KMS-11 (cell line): Measurements from ENCODE around the gene MTMR11.

Source experiments
- H2AFZ ChIP-seq: fragments of 200-600 bp; sonication (generic); 2 replicates; pipeline ENCODE4 v1.6.1; 2016; ENCODE audit warnings: antibody characterized with exemption, mixed run types, low read depth
- H3K27ac ChIP-seq: fragments of 200-600 bp; sonication (generic); 2 replicates; pipeline ENCODE4 v1.6.1; 2016; ENCODE audit warnings: mild to moderate bottlenecking, mixed run types
- H3K27me3 ChIP-seq: fragments of 200-600 bp; sonication (generic); 2 replicates; pipeline ENCODE4 v1.6.1; 2017; ENCODE audit warnings: mild to moderate bottlenecking, low read depth, mixed run types, moderate library complexity; ENCODE audit not compliant: insufficient read depth
- H3K36me3 ChIP-seq: fragments of 200-600 bp; sonication (generic); 2 replicates; pipeline ENCODE4 v1.6.1; 2017; ENCODE audit warnings: mild to moderate bottlenecking, mixed run types; ENCODE audit not compliant: insufficient read depth
- H3K4me1 ChIP-seq: fragments of 200-600 bp; sonication (generic); 2 replicates; pipeline ENCODE4 v1.6.1; 2016; ENCODE audit warnings: mild to moderate bottlenecking, low read depth, mixed run types; ENCODE audit not compliant: poor library complexity, severe bottlenecking
- H3K4me2 ChIP-seq: fragments of 200-600 bp; sonication (generic); 2 replicates; pipeline ENCODE4 v1.7.0; 2016; ENCODE audit warnings: mild to moderate bottlenecking, mixed run types
- H3K4me3 ChIP-seq: fragments of 200-600 bp; sonication (generic); IDR thresholded peaks from 2 replicates; pipeline ENCODE4 v1.6.1; 2017; ENCODE audit warnings: low read depth, low read length, mixed read lengths; ENCODE audit not compliant: insufficient read depth
- H3K79me2 ChIP-seq: fragments of 200-600 bp; sonication (generic); 2 replicates; pipeline ENCODE4 v1.6.1; 2016; ENCODE audit warnings: low read depth, mixed run types; ENCODE audit not compliant: insufficient read depth
- H3K9ac ChIP-seq: fragments of 200-600 bp; sonication (generic); 2 replicates; pipeline ENCODE4 v1.6.1; 2016; ENCODE audit warnings: mild to moderate bottlenecking, mixed run types
- H4K20me1 ChIP-seq: fragments of 200-600 bp; sonication (generic); 2 replicates; pipeline ENCODE4 v1.6.1; 2016; ENCODE audit warnings: mild to moderate bottlenecking, mixed run types; ENCODE audit not compliant: insufficient read depth
- TF ChIP-seq, protein P1 (sequence below): fragments of 200-600 bp; sonication (generic); conservative IDR thresholded peaks from 2 replicates; pipeline ENCODE4 v1.6.1; 2017; ENCODE audit warnings: low read depth, mild to moderate bottlenecking, antibody characterized with exemption, low read length, moderate library complexity, mixed read lengths

MTMR11 gene

DNA sequence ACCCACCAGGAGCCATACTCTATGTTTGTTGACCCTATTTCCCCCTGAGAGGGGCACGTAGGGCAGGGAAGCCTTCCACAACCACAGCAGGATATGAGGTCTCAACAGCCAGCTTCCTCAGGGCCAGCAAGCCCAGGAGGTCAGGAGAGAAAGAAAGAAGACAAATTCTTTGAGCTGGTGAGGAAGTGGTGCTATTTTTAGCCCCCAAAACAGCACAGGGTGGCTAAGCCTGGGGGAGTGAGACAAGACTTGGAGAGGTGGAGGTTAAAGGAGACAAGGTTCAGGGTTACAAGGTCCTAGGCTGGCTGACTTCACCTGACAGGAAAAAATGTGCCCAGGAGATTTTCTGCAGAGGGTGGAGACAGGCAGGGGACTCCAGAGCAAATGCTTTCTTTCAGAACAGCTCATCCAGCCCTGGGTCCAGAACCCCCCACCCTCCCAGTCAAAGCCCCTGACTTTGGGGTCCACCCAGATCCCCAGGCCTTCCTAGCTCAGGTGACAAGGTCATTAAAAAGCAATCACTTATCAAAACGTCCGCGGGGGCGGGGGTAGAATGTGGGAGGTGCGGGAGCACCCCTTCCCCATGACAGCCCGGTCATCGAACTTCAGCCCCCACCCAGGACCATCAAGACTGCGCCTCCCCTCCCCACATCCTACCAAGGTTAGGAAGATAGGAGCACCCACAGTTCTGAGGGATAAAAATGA is 20.3 kb downstream of the MTMR11 start:
- no peaks in the 10 kb centered on the region for H4K20me1 ChIP-seq
- H3K27me3 ChIP-seq, result no peaks in the 10 kb centered on the region; the same call in 1 of the 2 replicates
- H3K27ac ChIP-seq, result no peak overlapping the region
- no peak overlapping the region for H3K4me3 ChIP-seq
- no peaks in the 10 kb centered on the region for H3K36me3 ChIP-seq
- H2AFZ ChIP-seq, result no peak overlapping the region
- no peaks in the 10 kb centered on the region for H3K79me2 ChIP-seq
- no peak overlapping the region for H3K9ac ChIP-seq
- no peak overlapping the region for H3K4me2 ChIP-seq
- H3K4me1 ChIP-seq, result peaks cover 5% of the 10 kb centered on the region
- TF ChIP-seq, protein P1, sequence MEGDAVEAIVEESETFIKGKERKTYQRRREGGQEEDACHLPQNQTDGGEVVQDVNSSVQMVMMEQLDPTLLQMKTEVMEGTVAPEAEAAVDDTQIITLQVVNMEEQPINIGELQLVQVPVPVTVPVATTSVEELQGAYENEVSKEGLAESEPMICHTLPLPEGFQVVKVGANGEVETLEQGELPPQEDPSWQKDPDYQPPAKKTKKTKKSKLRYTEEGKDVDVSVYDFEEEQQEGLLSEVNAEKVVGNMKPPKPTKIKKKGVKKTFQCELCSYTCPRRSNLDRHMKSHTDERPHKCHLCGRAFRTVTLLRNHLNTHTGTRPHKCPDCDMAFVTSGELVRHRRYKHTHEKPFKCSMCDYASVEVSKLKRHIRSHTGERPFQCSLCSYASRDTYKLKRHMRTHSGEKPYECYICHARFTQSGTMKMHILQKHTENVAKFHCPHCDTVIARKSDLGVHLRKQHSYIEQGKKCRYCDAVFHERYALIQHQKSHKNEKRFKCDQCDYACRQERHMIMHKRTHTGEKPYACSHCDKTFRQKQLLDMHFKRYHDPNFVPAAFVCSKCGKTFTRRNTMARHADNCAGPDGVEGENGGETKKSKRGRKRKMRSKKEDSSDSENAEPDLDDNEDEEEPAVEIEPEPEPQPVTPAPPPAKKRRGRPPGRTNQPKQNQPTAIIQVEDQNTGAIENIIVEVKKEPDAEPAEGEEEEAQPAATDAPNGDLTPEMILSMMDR, result no peak

DNA sequence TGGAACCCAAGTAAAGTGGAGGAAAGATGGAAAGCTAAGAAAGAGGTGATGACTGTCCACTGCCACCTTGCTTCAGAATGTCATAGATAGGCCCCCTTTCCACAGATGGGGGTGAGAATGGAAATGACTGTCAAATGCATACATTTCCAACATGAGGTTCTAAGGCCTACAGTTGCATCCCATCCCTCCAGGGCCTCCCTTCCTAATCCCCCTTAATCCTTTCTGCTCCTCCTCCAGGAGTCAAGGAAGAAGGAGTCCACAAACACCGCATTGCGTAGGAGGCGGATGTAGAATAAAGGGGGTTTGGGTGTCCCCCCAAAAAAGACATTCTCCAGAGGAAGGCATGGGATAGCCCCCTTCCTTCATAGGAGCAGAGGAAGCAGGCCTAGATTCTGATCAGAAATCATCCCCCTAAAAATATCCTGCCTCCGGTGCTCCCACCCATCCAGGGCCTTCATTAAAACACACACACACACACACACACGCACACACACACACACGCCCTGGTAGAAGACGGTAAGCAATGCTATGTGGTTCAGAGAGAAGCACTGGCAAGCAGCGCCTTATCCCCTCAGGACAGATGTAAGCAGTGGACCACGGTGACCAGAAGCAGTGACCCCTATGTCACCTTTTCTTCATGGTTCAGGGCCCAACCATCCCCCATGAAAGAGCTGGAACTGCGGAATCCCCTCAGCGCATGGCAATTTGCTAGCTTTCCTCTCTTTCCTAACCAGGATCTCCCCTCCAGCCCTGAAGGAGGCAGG is 21.1 kb downstream of the MTMR11 start:
- peaks cover 5% of the 10 kb centered on the region for H3K4me1 ChIP-seq
- TF ChIP-seq, protein P1, result no peak
- H3K9ac ChIP-seq, result no peak overlapping the region
- no peak overlapping the region for H2AFZ ChIP-seq
- no peak overlapping the region for H3K27ac ChIP-seq
- no peak overlapping the region for H3K4me2 ChIP-seq
- H3K36me3 ChIP-seq, result no peaks in the 10 kb centered on the region
- H4K20me1 ChIP-seq, result no peaks in the 10 kb centered on the region
- H3K79me2 ChIP-seq, result no peaks in the 10 kb centered on the region
- no peak overlapping the region for H3K4me3 ChIP-seq
- no peaks in the 10 kb centered on the region; the same call in 1 of the 2 replicates for H3K27me3 ChIP-seq

DNA sequence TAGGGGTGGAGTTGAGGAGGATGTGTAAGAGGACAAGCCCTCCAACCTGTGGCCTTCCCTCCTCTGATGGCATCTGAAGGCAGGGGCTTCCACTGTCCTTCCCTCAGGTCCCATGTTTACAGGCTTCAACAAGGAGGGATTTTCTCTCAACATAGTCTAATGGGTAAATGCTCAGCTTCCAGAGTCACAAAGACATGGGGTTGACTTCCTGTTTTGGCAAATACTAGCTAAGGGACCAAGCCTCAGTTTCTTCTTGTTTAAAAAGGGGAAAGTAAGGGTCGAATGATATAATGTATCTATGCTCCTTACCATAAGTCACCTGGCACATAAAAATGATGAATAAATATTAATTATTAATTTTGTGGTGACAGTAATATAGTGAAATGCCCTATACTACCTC is 22.1 kb downstream of the MTMR11 start:
- Histone ChIP-seq H3K27me3 (no peaks in the 10 kb centered on the region; the same call in 1 of the 2 replicates), H3K36me3 (no peaks in the 10 kb centered on the region), H3K4me1 (peaks cover 5% of the 10 kb centered on the region), H3K4me3 (no peak overlapping the region), H3K9ac (no peak overlapping the region), H3K27ac (no peak overlapping the region), H4K20me1 (no peaks in the 10 kb centered on the region), H2AFZ (no peak overlapping the region), H3K4me2 (no peak overlapping the region), H3K79me2 (no peaks in the 10 kb centered on the region)
- TF ChIP-seq, protein P1, result no peak

DNA sequence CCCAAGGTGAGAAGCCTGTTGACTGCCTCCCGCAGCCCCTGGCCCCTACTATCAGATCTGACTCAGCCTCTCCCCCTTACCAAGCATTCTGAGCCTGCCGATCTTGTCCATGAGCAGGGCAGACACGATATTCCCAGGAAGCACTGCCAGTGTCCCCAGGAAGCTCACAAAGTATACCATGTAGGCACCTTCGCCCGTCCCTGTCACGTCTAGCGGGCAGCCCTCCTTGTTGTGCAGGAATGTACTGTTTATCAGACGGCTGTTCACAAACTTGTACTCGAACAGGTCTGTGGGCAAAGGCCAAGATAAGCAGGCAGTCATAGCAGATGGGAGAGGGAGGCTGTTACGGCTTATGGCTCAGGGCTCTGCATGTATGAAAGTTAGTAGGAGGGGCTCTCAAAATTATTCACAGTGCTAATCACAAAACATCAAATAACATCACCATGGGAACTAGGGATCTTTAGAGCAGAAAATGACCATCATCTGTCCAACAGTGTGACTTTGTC is 30.1 kb downstream of the MTMR11 start:
- Histone ChIP-seq H3K4me2 (no peak overlapping the region), H3K27me3 (no peaks in the 10 kb centered on the region), H2AFZ (no peak overlapping the region), H4K20me1 (no peaks in the 10 kb centered on the region), H3K9ac (no peak overlapping the region), H3K79me2 (no peaks in the 10 kb centered on the region), H3K27ac (no peak overlapping the region), H3K4me3 (no peak overlapping the region), H3K4me1 (no peaks in the 10 kb centered on the region), H3K36me3 (no peaks in the 10 kb centered on the region)
- TF ChIP-seq, protein P1, result no peak
